ENCODE data around the gene ZNF229. TPM values are rescaled to one million over a fixed set of nuclear protein-coding genes. Genes with fewer than 3 reads are reported as not detected.
"Not testable (repeated sequence)": the region's sequence is repeated elsewhere in the genome, so short reads cannot be mapped to it uniquely, and the experiment has no call there.

ZNF229 gene
- polyA plus RNA-seq (ENCODE audit: insufficient read depth in 1 of 5, insufficient read length in 5 of 5, low replicate concordance in 1 of 5), result 10 to 100 TPM in 4 of 5 donors, 1 to 10 TPM in 1; 7.9 to 16.1 (median 12.6) TPM
- long read RNA-seq, donor 1, full-length matches to known transcripts, result 1 of 1 reads
- long read RNA-seq, donor 1, partial matches to known transcripts, result 0 of 1 reads
- long read RNA-seq, donor 1, other reads (novel, unspliced or antisense), result 0 of 1 reads
- long read RNA-seq, donor 2, result 0 reads
- long read RNA-seq, donor 3, result 0 reads
- long read RNA-seq, donor 4, result 0 reads
- long read RNA-seq, donor 5, full-length matches to known transcripts, result 4 of 4 reads
- long read RNA-seq, donor 5, partial matches to known transcripts, result 0 of 4 reads
- long read RNA-seq, donor 5, other reads (novel, unspliced or antisense), result 0 of 4 reads
- long read RNA-seq, donor 6, full-length matches to known transcripts, result 3 of 3 reads
- long read RNA-seq, donor 6, partial matches to known transcripts, result 0 of 3 reads
- long read RNA-seq, donor 6, other reads (novel, unspliced or antisense), result 0 of 3 reads
- long read RNA-seq, donor 7, result 0 reads
- long read RNA-seq, donor 8, full-length matches to known transcripts, result 2 of 2 reads
- long read RNA-seq, donor 8, partial matches to known transcripts, result 0 of 2 reads
- long read RNA-seq, donor 8, other reads (novel, unspliced or antisense), result 0 of 2 reads

DNA sequence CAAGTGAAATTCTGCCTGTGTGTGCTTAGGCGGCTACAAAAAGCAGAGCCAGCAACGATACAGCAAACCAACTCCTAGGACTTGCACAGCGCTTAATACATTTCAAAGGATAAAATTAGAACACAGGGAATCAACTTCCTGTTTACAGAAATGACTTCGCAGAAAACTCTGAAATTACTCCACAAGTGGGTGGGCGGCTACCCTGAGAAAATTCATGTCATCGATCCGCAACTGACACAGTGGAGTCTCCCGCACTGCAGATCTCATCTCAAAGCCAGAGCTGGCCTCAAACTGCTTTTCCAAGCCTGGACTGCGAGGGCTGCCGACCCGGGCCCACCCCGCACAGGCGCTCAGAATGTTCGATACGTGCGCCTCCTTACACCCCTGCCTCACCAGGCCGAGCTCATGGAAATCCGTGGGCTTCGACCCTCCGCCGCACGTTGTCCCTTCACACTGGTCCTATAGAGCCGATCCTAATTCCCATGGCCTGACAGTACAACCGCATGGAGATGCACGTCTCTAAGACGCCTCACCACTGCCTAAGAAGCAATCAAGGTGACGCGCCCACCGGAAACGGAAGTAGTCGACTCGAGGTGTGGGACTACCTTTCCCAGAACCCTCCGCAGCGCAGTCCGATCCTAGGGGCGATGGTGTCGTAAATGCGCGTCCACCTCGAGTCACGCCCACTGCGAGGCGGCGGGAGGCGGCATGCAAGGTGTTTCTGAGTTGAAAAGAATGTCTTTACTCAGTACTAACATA, at the start of gene ZNF229:
ZNF229 (minus strand) TSS at position 557 of the 759 bp plus-strand sequence. CDS start 5,625 bp downstream, outside the sequence.
- DNase-seq, result peak; percentile 81 to 83

DNA sequence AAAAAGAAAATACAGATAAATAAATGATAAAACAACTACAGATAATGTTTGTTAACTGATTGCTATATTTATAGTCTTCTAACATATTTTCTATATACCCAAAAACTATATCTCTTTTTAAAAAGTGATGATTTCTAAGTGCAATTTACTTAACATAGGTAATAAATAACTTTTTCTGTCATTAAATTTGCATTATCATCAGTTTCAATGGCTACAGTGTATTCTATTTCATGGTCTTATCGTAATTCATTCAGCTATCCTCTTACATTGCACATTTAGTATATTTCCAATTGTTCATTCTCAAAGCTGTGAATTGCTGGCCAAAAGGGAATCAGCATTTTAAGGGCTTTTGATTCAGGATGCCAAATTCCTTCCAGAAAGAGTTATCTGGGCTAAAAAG, 48.4 kb upstream of the ZNF229 start:
- DNase-seq, result no peak

DNA sequence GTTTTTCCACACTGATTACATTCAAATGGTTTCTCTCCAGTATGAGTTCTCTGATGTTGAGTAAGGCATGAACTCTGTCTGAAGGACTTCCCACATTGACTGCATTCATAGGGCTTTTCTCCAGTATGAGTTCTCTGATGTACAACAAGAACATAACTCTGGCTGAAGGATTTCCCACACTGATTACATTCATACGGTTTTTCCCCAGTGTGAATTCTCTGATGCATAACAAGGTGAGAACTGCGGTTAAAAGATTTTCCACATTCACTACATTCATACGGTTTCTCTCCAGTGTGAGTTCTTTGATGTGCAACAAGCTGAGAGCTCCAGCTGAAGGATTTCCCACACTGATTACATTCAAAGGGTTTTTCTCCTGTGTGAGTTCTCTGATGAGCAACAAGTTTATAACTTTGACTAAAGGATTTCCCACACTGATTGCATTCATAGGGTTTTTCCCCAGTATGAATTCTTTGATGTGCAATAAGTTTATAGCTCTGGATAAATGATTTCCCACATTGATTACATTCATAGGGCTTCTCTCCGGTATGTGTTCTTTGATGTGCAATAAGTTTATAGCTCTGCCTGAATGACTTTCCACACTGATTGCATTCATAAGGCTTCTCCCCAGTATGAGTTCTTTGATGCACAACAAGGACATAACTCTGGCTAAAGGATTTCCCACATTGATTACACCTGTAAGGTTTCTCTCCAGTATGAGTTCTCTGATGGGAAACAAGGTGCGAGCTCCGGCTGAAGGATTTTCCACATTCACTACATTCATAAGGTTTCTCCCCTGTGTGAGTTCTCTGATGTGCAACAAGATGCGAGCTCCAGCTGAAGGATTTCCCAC, 28.5 kb upstream of the ZNF229 start:
- no peak for DNase-seq

DNA sequence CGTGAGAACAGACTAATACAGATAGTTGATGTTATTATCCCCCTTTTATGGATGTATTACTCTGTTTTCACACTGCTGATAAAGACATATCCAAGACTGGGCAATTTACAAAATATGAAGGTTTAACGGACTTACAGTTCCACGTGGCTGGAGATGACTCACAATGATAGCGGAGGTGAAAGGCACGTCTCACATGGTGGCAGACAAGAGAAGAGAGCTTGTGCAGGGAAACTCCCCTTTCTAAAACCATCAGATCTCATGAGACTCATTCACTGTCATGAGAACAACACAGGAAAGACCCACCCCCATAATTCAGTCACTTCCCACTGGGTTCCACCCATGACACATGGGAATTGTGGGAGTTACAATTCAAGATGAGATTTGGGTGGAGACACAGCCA, 20.5 kb upstream of the ZNF229 start:
- DNase-seq, result not testable (repeated sequence)

DNA sequence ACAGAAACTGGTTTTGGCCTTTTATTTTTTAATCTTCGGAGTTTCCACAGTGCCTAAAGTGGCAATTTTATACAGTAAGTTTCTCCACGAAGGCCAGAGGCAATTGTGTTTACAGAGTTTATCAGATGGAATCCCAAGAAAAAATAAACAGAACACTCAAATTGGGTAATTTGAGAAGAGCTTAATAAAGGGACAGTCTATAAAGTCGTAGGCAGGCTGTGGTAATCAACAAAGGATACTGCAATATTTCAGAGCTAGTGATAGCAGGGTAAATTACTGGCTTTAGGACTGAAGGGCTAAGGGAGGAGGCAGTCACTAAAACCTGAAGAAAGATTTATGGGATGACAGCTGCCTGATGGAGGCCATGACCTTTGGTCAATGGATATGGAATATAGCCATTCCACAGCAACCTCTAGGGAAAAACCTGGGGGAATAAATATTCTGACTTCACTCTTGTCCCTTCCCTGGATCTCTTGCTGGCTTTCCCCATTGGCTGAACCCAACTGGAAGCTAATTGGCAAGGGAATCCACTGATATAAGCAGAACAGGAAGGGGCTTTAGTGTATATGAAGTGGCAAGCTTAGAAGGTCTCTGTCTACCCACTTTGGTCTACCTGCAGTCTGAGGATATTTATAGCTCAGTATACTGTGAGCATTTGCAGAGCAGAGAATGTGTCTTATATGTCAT, 14.5 kb upstream of the ZNF229 start:
- not testable (repeated sequence) for DNase-seq

DNA sequence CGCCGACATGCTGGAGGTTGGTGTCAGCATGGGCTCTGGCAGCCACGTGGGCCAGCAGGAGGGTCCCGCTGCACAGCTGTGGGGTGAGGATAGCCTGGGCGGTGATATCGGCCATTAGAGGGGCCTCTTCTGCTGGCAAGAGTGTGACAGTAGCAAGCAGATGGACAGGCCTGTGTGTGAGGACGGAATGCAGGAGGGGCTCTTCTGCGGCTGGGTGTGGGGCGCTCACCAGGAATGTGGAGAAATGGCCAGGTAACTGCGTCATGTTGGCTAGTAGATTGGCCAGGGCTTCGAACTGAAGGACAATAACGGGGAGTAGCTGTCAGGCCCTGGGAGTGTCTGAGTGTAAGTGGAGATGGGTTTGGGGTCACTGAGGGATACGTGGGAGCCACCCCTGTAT, 7.7 kb upstream of the ZNF229 start:
- not testable (repeated sequence) for DNase-seq

DNA sequence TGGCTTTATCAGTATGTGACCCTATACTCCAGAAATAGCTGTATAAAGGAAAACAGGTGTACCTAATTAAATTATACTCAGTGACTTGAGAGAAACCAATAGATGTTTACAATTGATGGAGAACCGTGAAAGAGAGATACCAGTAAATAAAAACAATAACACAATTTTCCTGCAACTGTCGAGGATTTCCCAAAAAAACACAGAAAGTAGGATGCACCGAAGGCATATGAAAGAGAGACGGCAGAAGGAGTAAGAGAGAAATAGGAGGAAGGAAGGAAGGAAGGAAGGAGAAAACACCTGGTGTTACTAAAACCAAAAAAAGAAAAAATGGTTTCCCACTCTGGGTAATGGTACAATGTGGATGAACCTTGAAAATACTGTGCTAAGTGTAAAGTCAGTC, 6.8 kb upstream of the ZNF229 start:
- no peak for DNase-seq

DNA sequence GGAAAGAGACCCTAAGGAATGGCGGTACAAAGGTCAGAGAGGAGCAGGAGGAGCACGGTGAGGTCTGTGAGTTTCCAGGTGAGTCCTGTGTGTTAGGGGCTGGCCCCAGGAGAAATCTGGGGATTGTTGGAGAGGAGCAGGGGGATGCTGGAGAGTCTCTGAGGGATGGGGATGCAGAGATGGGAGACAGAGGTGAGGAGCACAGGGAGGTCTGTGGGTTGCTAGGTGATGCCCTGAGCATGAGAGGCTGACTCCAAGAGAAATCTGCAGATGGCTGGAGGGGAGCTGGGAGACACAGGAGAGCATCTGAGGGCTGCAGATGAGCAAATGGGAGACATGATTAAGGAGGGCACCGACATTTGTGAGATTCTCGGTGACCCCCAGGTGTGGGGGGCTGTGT, 4.1 kb upstream of the ZNF229 start:
- DNase-seq, result no peak

DNA sequence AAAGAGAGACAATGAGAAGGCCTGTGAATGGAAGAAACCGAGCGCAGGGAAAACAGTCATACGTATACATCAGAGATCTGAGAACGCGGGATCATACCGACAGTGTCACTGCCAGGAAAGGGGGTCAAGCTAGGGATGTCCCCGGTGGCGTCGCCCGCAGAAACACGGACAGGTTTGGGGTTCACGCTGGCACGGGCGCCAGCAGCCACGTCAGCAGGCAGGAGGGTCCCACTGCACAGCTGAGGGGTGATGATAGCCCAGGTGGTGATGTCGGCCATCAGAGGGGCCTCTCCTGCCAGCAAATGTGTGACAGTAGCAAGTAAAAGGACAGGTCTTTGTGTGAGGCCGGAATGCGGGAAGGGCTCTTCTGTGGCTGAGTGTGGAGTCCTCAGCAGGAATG, 3.4 kb upstream of the ZNF229 start:
- no peak for DNase-seq

DNA sequence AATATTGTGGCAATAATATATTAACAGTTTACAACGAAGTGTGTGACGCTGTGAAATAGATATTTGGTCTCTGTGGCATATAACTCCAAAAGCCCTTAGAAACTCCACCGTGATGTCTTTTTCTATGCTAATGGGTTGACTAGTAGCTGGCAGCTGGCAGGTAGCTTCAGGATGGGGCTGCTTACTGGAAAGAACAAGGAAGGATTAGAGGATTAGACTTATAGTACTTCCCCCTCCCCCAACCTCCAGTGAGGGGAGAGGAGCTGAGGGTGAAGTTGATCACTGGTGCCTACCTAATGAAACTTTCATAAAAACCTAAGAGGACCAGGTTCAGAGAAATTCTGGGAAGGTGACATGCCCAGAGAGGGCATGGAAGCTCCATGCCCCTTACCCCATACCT, 9.8 kb downstream of the ZNF229 start:
- no peak for DNase-seq

DNA sequence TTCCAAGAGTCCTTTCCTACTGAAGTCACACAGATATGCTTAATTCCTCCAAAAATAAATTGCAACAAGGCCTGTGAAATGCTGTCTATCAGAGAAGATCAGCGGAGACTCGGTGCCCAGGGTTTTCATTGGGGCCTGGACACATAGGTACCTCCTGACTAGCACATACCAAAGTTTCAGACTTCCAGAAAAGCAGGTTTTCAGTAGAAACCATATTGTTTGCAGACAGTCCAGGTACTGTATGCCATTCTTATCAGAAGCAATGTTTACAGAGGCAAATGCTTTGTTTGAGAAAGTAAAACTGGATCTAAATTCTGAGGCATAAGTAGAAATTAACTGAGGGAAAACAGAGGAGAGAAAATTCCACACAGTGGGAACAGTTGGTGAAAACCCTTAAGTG, 12.8 kb downstream of the ZNF229 start:
- DNase-seq, result no peak

DNA sequence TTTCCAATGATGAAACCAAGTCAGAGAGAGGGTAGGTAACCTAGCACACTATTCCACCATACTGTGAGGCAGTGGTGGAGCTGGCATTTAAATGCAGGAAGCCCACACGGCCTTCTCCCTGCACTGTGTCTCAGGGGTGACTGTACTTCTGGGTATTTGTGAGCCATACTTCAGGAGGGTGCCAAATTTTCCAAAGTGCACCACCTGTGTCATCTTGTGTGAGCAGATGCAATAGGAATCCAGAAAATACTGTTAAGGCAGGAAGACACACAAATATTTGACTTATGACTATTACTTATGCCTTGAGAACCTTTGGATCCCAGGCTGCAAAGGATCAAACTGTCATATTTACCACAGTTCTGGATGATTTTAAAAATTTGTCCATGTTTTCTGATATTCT, 17.3 kb downstream of the ZNF229 start:
- DNase-seq, result no peak

DNA sequence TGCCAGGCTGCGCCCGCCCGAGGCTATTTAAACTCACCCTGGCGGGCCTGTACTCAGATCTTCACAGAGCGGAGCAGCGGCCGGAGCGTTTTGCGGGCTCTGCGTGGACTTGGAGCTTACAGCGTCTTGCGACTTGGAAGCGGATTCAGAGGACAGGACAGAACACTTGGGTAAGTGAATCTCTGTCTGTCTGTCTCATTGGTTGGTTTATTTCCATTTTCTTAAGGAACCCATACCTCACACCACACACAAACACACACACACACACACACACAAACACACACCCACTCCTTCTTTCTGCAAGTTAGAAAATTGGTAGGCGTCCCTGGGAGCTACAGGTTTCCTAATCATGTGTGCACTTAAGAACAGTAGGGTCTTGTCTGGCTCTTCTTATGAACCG, 32.7 kb downstream of the ZNF229 start:
- not testable (repeated sequence) for DNase-seq

DNA sequence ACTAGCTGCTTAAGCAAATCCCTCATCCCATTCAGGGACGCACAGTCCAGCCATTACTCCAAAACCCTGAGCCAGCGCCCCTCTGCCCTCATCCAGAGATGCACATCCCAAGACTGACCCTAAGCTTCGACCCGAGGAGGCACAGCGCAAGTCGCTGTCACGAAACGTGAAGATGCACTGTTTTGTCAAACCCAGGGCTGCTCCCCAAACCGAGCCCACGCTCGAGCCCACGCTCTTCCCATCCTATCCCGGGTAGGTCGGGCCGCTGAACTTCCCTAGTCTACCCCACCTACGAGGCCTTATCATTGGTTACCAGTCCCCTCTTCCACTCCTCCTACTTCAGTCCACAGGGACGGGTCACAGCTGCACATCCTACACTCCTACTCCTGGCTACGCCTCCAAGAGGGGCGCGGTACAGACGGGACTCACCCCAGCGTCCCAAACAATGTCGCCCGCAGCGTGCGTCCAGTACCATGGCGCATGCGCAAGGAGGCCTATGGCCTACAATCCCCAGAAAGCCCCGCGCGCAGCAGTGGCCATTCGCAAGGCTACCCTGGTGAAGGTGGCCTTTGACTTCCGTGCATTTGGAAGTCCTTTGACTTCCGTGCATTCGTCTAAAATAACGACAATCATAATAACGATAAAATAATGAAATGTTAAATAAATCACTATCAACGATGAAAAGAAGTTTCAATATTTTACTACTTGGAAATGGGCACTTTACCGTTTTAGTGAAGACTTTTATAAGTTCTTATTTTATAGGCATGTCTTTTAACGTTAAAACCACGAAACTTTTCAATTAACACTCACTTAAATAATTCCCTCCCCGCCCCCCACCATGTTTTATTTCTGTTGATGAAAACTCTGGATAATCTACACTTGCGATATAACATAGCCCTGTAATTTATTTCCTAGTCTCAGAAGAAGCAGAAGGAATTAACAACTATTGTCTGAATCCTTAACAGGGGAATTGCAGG, 46.8 kb downstream of the ZNF229 start, which contains the start of gene ZNF285:
ZNF285 (minus strand) TSS at position 470 of the 977 bp plus-strand sequence. CDS start 4,395 bp downstream, outside the sequence.
- peak; percentile 94 to 95 for DNase-seq

DNA sequence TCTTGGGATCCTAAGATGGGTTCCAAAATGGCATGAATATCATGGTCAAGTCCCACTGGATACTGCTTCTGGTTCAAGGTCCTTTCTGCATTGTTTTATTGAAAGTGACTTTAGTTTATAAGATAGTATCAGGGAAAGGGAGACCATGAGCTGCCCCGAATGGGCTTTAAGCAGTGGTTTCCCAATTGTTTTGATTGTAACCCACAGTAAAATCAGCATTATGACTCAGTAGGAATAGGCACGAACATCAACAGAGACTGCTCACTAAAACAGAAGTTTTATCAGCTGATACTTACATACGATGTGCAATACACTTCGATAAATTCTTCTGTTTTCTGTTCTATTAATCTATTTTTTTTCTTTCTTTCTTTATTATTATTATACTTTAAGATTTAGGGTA, 59.0 kb downstream of the ZNF229 start:
- not testable (repeated sequence) for DNase-seq
